Body of pancreas (tissue), 4 donors: ENCODE data around the gene CARF. TPM values are rescaled to one million over a fixed set of nuclear protein-coding genes. Genes with fewer than 3 reads are reported as not detected.
"Not testable (repeated sequence)": the region's sequence is repeated elsewhere in the genome, so short reads cannot be mapped to it uniquely, and the experiment has no call there.

Experiments
- ATAC-seq: fragments of 150-250 bp; one replicate; pipeline ENCODE4 v1.9.1; 2016
- DNase-seq, 4 donors: peaks; one replicate each; pipeline ENCODE4 v3.0.0-alpha.2; 2019
- H3K27ac ChIP-seq, 4 donors: fragments of 200-600 bp; sonication (generic); 1 replicate in 3 of 4; 2 replicates in 1 of 4; pipeline versions ENCODE4 v1.5.1 to v1.6.1; 2016 to 2019; ENCODE audit warnings: mild to moderate bottlenecking in 1 of 4, mixed read lengths in 1 of 4, moderate library complexity in 1 of 4
- H3K27me3 ChIP-seq, 2 donors: fragments of 200-600 bp; sonication (generic); one replicate each; pipeline ENCODE4 v1.6.0; 2016; ENCODE audit warnings: mild to moderate bottlenecking in 1 of 2
- H3K36me3 ChIP-seq, 2 donors: fragments of 200-600 bp; sonication (generic); replicated peaks in 1 of 2; 2 replicates each; pipeline ENCODE4 v1.5.1; 2016; ENCODE audit warnings: low read depth in 2 of 2; ENCODE audit not compliant: insufficient read depth in 1 of 2
- H3K4me1 ChIP-seq: fragments of 200-600 bp; sonication (generic); one replicate; pipeline ENCODE4 v1.6.0; 2016
- H3K4me3 ChIP-seq, 2 donors: fragments of 200-600 bp; sonication (generic); 1 replicate in 1 of 2; 2 replicates in 1 of 2; pipeline ENCODE4 v1.5.1; 2016 to 2019
- H3K9me3 ChIP-seq, 3 donors: fragments of 200-600 bp; sonication (generic); 1 replicate in 2 of 3; 2 replicates in 1 of 3; pipeline ENCODE4 v1.5.1; 2016
- CTCF ChIP-seq, 7 experiments: fragments of 450-650 bp in 4 of 7; fragments of 200-600 bp in 3 of 7; sonication (generic) in 3 of 7; IDR thresholded peaks; one replicate each; pipeline ENCODE4 v1.5.1; 2016 to 2019; ENCODE audit warnings: antibody characterized with exemption in 7 of 7
- POLR2A ChIP-seq, 3 donors: fragments of 450-650 bp; IDR thresholded peaks; one replicate each; pipeline ENCODE4 v1.6.1; 2016; ENCODE audit warnings: antibody characterized with exemption in 3 of 3, mild to moderate bottlenecking in 2 of 3
- WGBS, 2 donors: methylation state at CpG; one replicate each; pipeline ENCODE4 v1.1.5; 2017; 5-methylcytosine and 5-hydroxymethylcytosine counted together
- intact Hi-C: fragments of 100-400 bp; cut with DNase I; formaldehyde crosslinking; loops from one replicate; pipeline ENCODE4 v1.15.1; 2023
- total RNA-seq, 2 donors: library from RNA; depleted of rRNA; stranded (reverse); fragments of >200 nt; gene quantifications; one replicate each; pipeline ENCODE4 v1.1.0, GENCODE V29; 2016

CARF gene
- total RNA-seq, 2 donors from 2014 or later = 2.6 to 8.0 TPM

GRCh38 chr2:202908186-202908585, 3.9 kb upstream of the CARF start:
- no peak overlapping the region for H3K4me3 ChIP-seq
- H3K27ac ChIP-seq = no peak overlapping the region
- ATAC-seq (no peak), DNase-seq (no peak)
- intact Hi-C loops = no loop called here
- no peaks in the 10 kb centered on the region for H3K27me3 ChIP-seq
- WGBS, 2 donors = 74 to 81% methylated on average over 5 of the region's 5 CpGs
- peaks cover 11% of the 10 kb centered on the region for H3K4me1 ChIP-seq
- no peaks in the 10 kb centered on the region for H3K9me3 ChIP-seq
- H3K36me3 ChIP-seq = no peaks in the 10 kb centered on the region
- TF ChIP-seq CTCF (IDR thresholded peaks at IDR 0.05) (no peak), POLR2A (IDR thresholded peaks at IDR 0.05) (no peak)

GRCh38 chr2:202909394-202910192, 2.5 kb upstream of the CARF start:
- peaks cover 11% of the 10 kb centered on the region for H3K4me1 ChIP-seq
- no peak for ATAC-seq
- no peaks in the 10 kb centered on the region for H3K36me3 ChIP-seq
- TF ChIP-seq POLR2A (IDR thresholded peaks at IDR 0.05) (no peak), CTCF (IDR thresholded peaks at IDR 0.05) (no peak)
- no peak for DNase-seq
- no peaks in the 10 kb centered on the region for H3K27me3 ChIP-seq
- no peak overlapping the region for H3K4me3 ChIP-seq
- no peak overlapping the region for H3K27ac ChIP-seq
- 85 to 86% methylated on average over 6 of the region's 6 CpGs for WGBS, 2 donors
- intact Hi-C loops = no loop called here
- no peaks in the 10 kb centered on the region for H3K9me3 ChIP-seq

GRCh38 chr2:202910250-202910649, 1.8 kb upstream of the CARF start:
- H3K9me3 ChIP-seq, H3K4me3 ChIP-seq, intact Hi-C loops, H3K36me3 ChIP-seq, H3K27me3 ChIP-seq, ATAC-seq, H3K27ac ChIP-seq, DNase-seq: not testable (repeated sequence)
- peaks cover 11% of the 10 kb centered on the region for H3K4me1 ChIP-seq
- 71 to 82% methylated on average over 5 of the region's 5 CpGs for WGBS, 2 donors

GRCh38 chr2:202910698-202911097, 1.4 kb upstream of the CARF start:
- no peak for DNase-seq
- ATAC-seq = no peak
- intact Hi-C loops = no loop called here
- no peaks in the 10 kb centered on the region for H3K36me3 ChIP-seq
- WGBS, 2 donors = 3 to 5% methylated on average over 3 of the region's 3 CpGs
- peaks cover 11% of the 10 kb centered on the region for H3K4me1 ChIP-seq
- peak overlapping the region in 1 of 2 donors; percentile 69 for H3K4me3 ChIP-seq
- no peak for TF ChIP-seq POLR2A (IDR thresholded peaks at IDR 0.05)
- TF ChIP-seq CTCF (IDR thresholded peaks at IDR 0.05) = no peak
- H3K27me3 ChIP-seq = no peaks in the 10 kb centered on the region
- H3K9me3 ChIP-seq = no peaks in the 10 kb centered on the region
- H3K27ac ChIP-seq = peak overlapping the region in 1 of 4 donors; percentile 57

- intact Hi-C loops = no loop called here
- DNase-seq (no peak), ATAC-seq (no peak)
- TF ChIP-seq POLR2A (IDR thresholded peaks at IDR 0.05) (no peak), CTCF (IDR thresholded peaks at IDR 0.05) (no peak)
- H3K4me1 ChIP-seq = peaks cover 11% of the 10 kb centered on the region
- peak overlapping the region in 3 of 4 donors; percentile 57 to 92 (median 88) for H3K27ac ChIP-seq
- no peaks in the 10 kb centered on the region for H3K9me3 ChIP-seq
- peak overlapping the region; percentile 69 to 74 for H3K4me3 ChIP-seq
- H3K36me3 ChIP-seq = no peaks in the 10 kb centered on the region
- H3K27me3 ChIP-seq = no peaks in the 10 kb centered on the region
- 0% methylated on average over 8 of the region's 8 CpGs for WGBS, 2 donors
These were observed 918 bp upstream of the CARF start for GRCh38 chr2:202911203-202911511.
